CD1c-positive myeloid dendritic cell (primary cell): ENCODE data around the gene TMEM80.
"Not testable (repeated sequence)": the region's sequence is repeated elsewhere in the genome, so short reads cannot be mapped to it uniquely, and the experiment has no call there.

Experiments used
- DNase-seq: peaks from one replicate; pipeline ENCODE4 v3.0.0-alpha.2; 2016; ENCODE audit errors: extremely low spot score

The TMEM80 gene

DNA sequence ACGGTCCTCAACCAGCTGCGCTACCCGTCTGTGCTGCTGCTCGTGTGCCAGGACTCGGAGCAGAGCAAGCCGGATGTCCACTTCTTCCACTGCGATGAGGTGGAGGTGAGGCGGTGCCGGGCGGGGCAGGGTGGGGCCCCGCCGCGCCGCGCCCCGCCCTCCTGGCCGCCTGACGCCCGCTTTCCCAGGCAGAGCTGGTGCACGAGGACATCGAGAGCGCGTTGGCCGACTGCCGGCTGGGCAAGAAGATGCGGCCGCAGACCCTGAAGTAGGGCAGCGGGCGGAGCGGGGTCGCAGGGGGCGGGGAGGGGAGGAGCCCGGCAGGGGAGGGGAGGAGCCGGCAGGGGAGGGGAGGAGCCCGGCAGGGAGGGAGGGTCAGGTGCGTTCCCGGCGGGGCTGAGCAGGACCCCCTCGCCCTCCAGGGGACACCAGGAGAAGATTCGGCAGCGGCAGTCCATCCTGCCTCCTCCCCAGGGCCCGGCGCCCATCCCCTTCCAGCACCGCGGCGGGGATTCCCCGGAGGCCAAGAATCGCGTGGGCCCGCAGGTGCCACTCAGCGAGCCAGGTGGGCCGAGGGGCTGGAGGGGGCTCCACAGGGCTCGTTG lies 25.1 kb downstream of the TMEM80 start:
- no peak for DNase-seq

DNA sequence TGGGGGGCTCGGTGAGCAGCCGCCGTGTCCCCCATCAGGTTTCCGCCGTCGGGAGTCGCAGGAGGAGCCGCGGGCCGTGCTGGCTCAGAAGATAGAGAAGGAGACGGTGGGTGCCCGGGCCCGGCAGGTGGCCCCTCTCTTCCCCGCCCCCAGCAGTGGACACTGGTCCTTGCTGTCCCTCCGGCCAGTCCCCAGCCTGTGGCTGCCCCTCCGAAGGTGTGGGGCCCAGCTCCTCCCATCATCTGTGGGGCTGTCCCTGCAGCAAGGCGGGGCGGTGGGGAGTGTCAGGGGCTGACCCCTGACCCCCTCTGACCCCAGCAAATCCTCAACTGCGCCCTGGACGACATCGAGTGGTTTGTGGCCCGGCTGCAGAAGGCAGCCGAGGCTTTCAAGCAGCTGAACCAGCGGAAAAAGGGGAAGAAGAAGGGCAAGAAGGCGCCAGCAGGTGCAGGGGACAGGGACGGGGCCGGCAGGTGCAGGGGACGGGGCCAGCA lies 25.7 kb downstream of the TMEM80 start:
- no peak for DNase-seq

DNA sequence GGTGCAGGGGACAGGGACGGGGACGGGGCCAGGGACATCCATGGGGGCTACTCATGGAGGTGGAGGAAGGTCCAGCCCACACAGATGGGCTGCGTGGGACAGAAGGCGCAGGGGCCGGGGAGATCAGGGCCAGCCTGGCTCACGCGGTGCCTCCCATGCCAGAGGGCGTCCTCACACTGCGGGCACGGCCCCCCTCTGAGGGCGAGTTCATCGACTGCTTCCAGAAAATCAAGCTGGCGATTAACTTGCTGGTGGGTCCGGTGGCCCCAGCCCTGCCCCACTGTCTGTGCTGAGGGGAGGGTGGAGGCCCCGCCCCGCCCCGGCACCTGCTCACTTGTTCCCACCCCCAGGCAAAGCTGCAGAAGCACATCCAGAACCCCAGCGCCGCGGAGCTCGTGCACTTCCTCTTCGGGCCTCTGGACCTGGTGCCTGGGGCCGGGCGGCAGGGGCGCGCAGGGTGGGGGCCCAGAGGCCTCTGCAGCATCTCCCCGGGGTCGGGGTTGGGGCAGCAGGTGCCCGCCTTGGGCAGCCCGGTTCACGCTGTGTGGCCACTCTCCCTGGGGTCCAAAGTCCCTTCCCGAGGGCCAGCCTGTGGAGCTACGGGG lies 26.2 kb downstream of the TMEM80 start:
- DNase-seq = peak; percentile 63

DNA sequence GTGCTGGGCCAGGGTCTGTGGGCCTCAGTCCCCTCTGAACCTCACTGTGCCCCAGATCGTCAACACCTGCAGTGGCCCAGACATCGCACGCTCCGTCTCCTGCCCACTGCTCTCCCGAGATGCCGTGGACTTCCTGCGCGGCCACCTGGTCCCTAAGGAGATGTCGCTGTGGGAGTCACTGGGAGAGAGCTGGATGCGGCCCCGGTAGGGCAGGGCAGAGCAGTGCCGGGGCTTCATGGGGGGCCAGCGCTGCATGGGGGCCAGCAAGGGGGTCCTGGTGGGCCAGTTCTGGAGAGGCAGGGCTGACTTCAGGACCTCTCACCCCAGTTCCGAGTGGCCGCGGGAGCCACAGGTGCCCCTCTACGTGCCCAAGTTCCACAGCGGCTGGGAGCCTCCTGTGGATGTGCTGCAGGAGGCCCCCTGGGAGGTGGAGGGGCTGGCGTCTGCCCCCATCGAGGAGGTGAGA lies 26.8 kb downstream of the TMEM80 start:
- no peak for DNase-seq

DNA sequence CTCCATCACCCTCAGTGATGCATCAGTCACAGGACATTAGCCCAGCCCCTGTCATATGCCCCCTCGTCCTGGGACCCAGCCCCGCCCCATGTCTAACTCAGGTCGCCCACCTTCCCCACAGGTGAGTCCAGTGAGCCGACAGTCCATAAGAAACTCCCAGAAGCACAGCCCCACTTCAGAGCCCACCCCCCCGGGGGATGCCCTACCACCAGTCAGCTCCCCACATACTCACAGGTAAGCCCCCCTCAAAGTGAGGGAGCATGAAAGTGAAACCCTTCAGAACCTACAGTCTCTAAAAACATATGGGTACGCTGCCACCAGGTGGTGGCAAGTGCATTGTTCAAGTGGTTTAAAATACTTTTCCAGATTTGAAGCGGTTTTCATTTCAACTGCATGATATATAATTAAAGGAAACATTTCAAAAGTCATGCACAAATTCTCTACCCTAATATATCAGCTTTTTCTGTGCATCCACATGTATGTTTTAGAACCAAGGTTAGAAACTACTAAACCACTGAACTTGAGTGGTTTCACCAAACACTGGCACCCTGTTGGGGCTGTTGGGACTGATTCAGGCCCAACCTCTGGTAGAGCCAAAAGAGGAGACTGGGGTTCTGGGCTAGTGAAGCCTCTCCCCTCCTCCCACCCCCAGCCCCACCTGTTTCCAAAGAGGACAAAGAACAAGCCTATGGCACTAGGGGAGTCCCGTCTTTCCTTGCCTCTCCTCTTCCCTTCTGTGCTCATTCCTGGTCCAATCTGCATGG lies 27.7 kb downstream of the TMEM80 start:
- DNase-seq = peak; percentile 74

DNA sequence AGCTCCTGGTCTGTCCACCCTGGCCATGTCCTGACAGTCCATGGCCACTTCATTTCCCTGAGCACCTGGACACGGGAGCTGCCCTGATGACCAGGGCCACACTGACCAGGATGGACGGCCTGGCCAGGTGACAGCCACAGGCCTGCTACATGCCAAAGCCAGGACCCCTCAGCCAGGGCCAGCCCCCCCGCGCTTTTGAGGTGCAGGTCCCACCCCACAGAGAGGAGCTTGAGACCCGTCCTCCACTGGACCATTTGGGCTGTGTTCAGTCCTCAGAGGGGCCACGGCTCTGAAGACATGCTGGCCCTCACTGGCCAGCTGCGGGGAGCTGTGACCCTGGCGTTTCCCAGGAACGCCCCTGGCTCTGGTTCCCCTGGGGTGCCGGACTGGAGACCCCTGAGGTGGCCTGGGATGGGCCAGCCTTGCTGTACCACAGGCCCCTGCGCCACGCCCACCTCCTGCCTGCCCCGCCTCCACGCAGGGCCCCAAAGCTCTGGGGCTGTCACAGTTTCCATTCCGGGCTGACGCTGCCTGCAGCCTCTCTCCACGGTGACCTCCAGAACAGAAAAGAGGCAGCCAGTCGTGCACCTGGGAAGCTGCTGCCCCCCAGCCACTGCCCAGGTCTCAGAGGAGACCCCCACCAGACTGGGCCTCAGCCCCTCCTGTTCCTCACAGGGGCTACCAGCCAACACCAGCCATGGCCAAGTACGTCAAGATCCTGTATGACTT lies 28.6 kb downstream of the TMEM80 start:
- no peak for DNase-seq

DNA sequence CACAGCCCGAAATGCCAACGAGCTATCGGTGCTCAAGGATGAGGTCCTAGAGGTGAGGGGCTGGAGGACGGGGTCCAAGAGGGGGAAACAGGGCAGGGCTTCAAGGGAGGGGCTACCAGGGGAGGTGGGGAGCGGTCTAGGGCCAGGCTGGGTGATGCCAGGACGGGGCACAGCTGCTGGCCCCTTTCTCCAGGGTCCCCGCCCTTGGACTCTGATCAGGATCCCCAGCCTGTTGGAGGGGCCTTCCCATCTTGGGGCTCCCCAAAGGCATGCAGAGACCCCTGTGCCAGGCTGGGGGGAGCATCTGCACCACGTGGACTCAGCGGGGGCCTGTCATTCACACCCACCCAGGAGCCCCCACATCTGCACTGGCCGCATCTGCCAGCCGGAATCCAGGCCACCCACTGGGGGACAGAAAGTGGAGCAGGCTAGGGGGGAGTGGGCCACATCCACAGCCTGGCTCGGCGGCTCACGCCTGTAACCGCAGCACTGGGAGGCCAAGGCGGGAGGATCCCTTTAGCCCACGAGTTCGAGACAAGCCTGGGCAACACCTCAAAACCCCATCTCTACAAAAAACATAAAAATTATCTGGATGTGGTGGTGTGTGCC lies 29.3 kb downstream of the TMEM80 start:
- no peak for DNase-seq

DNA sequence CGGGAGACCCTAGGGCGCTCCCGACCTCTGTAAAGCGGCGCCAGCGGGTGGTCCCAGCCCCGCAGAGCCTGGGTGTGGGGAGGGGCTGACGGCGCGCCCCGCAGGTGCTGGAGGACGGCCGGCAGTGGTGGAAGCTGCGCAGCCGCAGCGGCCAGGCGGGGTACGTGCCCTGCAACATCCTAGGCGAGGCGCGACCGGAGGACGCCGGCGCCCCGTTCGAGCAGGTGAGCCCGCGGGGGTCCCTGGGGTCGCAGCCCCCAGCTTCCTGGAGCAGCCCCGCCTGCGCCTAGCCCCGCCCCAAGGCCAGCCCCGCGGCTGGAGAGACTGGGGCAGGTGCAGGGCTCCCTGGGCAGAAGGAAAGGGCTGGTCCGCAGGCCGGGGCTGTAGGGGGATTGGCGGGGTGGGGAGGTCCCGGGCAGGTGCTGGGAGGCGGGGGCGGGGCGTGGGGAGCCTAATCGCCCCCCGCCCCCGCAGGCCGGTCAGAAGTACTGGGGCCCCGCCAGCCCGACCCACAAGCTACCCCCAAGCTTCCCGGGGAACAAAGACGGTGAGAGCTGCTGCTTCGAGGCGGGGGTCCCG lies 30.1 kb downstream of the TMEM80 start:
- no peak for DNase-seq

DNA sequence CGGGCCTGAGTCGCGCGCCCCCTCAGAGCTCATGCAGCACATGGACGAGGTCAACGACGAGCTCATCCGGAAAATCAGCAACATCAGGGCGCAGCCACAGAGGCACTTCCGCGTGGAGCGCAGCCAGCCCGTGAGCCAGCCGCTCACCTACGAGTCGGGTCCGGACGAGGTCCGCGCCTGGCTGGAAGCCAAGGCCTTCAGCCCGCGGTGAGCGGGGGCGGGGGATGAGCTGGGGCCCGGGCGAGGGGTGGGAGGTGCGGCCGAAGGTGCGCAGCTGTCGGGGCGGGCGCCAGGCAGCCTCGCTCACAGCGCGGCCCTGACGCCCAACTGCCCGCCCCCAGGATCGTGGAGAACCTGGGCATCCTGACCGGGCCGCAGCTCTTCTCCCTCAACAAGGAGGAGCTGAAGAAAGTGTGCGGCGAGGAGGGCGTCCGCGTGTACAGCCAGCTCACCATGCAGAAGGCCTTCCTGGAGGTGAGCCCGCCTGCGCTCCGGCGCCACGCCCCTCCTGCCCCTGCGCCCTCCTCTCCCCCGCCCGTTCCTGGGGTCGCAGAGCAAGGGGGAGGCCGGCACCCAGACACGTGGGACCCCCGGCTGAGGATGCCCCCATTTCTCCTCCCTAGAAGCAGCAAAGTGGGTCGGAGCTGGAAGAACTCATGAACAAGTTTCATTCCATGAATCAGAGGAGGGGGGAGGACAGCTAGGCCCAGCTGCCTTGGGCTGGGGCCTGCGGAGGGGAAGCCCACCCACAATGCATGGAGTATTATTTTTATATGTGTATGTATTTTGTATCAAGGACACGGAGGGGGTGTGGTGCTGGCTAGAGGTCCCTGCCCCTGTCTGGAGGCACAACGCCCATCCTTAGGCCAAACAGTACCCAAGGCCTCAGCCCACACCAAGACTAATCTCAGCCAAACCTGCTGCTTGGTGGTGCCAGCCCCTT lies 30.9 kb downstream of the TMEM80 start:
- DNase-seq = peak; percentile 57

DNA sequence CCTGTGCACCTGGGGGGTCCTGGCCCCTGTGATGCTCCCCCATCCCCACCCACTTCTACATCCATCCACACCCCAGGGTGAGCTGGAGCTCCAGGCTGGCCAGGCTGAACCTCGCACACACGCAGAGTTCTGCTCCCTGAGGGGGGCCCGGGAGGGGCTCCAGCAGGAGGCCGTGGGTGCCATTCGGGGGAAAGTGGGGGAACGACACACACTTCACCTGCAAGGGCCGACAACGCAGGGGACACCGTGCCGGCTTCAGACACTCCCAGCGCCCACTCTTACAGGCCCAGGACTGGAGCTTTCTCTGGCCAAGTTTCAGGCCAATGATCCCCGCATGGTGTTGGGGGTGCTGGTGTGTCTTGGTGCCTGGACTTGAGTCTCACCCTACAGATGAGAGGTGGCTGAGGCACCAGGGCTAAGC lies 31.7 kb downstream of the TMEM80 start:
- no peak for DNase-seq

DNA sequence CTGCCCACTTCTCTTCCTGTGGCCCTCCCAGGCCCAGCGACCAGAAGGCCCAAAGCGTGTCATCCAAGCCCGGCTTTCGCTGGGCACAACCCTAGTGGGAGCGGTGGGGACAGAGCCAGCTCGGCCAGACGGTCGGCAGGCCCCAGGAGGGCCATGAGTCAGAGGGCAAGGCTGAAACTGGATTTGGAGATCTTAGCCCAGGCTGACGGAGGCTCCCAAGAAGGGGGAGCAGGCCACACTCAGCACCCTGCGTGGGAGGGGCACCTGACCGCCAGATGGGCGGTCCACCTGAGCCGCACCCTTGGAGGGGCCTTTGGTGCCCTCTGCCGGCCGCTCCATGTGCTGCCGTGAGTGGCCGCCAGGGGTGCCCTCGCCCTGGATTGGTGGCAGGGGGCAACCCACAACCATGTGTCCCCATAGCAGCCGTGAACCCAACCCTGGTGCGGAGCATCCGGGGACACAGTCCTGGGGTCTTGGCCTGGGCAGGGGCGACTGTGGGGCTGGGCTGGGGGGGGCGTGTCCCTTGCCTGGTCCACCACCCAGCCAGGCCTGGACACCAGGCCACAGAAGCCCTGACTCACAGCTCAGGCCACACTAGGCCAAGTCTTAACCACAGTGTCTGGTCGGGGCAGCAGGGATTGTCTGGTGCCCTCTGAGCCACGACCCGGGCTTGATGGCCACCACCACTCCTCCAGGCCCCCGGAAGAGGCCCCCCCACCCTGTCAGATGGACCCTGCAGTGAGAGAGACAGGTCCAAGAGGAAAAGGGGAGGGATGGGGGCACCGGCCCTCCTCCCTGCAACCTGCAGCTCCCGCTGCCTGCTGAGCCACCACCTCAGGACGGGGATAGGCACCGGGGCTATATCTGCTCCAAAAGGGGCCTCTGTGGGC lies 32.5 kb downstream of the TMEM80 start:
- peak; percentile 87 for DNase-seq

DNA sequence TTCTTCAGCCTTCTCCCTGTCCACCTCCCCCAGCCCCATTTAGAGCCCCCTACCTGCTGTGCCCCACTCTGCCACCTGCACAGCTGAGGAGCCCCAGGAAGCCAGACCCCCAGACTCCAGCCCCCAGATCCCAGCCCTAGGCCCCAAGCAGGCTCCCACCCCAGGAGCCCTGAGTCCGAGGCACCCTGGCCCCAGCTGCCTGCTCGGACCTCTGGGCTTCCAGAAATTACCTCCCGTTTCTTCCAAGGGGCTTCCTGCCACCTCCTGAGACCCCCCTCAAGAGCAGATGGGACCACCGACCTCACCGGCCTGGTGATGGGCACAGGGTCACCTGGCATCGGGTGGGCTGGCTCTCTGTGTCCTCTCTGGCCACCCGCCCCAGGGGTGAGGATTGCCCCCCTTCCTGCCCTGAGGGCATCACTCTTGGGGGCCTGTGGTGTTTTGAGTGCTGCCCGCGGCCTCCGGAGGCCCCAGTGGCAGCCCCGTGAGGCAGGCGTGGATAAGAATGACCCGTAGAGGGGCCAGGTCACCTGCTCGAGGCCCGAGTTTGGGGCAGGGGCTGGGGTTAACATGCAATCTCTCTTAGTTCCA lies 33.4 kb downstream of the TMEM80 start:
- no peak for DNase-seq

DNA sequence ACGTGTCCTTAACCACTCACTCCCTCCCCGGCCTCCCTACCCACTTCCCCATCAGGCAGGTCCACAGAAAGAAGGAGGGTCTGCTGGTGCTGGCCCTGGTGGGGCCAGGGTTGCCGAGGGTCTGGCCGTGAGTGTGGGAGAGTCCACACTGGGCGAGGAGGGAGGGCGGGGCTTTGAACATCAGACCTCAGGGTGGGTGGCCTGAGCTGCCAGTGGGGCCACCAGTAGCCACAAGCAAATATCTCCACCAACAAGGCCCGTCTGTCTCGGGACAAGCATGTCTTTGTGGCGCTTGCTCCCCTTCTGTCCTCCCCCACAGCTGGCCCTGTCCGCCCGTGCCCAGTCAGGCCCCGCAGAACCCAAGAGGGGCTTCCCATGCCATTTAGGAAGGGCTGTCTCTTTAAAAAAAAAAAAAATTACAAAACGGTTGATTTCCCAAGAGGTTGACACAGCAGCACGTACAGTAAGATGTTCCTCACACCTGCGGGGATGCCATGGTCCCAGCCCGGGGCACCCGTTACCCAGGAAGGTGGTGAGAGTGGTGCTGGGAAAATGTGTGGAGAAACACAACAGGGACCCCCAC lies 34.0 kb downstream of the TMEM80 start:
- DNase-seq = no peak

DNA sequence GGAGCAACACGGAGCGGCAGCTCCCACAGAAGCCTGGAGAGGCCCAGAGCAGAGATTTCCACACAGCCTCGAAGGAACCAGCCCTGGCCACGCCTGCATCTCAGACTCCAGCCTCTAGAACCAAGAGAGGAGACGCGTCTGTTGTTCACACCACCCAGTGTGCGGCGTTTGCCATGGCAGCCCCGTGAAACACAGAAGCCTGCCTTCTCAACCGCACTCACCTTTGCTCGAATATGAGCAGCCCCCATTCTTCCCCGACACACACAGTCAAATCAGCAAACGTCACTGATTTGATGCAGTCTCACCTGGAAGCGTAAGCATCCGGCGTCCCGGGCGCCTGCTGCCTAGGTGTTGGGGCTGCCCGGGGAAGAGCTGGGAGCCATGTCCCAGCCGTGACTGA lies 37.5 kb downstream of the TMEM80 start:
- no peak for DNase-seq

DNA sequence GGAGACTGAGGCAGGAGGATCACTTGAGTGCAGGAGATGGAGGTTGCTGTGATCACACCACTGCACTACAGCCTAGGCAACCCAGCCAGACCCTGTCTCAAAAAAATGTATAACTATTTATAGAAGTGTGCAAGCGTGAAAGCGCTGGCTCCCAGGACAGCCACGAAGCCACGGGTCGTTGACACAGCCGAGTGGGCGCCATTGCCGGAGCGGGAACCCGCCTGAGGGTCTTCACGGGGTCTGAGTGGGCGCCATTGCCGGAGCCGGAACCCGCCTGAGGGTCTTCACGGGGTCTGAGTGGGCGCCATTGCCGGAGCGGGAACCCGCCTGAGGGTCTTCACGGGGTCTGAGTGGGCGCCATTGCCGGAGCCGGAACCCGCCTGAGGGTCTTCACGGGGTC lies 38.9 kb downstream of the TMEM80 start:
- not testable (repeated sequence) for DNase-seq

DNA sequence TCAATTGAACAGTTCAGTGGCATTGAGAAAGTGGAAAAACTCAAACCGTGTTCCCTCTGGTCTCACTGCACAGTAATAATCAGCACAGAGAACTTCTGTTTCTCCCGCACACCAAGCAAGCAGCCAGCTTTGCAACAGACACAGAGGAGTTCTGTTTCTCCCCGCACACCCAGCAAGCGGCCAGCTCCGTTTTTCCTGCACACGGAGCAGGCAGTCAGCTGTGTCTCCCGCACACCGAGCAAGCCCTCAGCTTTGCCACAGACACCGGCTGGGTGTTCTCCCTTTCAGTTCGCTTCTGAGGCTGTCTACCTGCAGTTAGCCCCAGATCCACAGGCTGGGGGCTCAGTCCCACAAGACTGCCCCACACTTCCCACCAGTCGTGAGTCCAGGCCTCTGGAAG lies 41.8 kb downstream of the TMEM80 start:
- DNase-seq = no peak

DNA sequence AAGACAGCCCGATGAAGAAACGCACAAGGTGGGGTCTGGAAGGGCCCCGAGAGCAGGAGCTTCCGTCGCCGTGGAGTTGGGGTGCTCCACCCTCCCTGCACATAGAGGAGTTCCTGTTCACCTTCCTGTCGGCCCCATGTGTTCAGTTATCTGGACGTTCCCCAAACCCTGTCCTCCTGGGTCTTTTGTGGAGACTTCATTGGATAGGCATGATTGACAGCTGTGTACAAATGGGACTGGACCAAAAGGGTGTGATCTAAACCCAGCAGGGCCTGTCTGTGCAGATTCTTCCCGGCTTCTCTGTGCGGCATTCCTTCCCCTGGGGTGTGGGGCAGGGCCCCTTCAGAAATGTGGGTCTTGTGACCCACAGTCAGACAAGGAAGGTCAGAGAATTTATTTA lies 42.3 kb downstream of the TMEM80 start:
- not testable (repeated sequence) for DNase-seq

DNA sequence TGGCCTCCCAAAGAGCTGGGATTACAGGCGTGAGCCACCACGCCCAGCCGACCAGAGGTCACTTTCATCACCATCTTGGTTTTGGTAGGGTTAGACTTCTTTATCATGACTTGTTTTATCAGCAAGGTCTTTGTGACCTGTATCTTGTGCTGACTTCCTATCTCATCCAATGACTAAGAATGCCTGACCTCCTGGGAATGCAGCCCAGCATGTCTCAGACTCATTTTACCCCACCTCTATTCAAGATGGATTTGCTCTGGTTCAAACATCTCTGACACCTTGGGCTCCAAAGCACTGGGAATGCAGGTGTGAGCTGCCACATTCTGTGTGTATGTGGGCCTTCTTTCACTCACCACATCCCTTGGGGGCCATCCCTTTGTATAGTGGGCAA lies 46.5 kb downstream of the TMEM80 start:
- DNase-seq = no peak
